Stromal cell of bone marrow (primary cell): ENCODE data around the gene CNTN3.

Experiments
- DNase-seq: peaks from one replicate; pipeline ENCODE4 v3.0.0-alpha.2; 2012; ENCODE audit warnings: low read depth

Gene CNTN3

DNA sequence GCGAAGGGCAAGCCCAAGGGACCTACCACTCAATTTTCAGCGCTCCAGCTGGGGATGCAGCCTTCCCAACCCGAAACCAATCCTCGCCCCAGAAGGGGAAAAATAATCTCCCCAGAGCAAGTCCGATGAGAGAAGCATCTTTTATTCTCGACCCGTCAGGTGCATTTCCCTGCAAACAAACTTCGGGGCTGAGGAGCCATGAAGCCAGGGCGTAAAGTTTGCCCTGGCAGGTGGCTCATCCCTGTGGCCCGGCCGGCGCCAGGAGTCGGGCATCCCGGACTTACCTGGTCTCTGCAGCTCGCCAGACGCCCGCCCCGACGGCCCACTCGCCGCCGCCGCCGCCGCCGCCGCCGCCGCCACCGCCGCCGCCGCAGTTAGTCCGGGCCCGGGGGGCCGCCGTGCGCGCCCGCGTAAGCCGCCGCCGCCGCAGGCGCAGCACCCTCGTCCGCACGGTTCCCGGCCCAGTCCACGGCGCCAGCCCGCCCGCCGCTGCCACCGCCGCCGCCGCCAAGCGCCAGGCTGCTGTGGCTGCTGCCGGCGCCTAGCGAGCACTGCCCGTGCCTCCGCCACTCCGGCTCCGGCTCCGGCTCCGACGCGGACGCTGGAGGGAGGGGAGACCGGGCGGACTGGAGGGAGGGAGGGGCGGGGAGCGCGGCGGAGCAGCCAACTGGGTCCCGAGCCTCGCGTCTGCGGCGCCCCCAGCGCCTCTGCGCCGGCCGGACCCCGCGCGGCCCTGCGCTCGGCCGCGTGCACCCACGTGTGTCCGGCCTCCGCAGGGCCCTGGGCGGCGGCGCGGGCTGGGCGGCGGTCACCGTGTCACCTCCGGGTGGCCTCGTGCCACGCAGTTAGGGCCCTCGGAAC lies at the start of gene CNTN3:
Gene CNTN3, minus strand, starts transcription at position 553 of the 861 bp plus-strand sequence. CDS start 93,547 bp downstream, outside the sequence.
- DNase-seq, result no peak

DNA sequence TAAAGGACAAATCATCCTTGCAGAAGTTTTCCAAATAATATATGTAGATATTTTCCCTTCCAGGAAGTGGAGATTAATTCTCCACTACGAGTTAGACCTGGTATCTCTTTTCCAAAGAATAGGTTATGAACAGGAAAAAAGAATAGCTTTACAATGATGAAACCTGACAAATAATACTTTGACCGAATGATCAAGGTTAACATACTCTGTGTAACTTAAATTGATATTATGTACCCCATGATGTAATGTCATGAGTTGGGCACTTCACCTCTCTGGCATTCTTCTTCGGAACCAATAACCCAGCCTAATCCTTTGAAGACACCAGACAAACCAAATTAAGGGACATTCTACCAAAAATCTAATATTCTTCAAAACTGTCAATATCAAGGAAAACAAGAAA lies 48.7 kb upstream of the CNTN3 start:
- no peak for DNase-seq

DNA sequence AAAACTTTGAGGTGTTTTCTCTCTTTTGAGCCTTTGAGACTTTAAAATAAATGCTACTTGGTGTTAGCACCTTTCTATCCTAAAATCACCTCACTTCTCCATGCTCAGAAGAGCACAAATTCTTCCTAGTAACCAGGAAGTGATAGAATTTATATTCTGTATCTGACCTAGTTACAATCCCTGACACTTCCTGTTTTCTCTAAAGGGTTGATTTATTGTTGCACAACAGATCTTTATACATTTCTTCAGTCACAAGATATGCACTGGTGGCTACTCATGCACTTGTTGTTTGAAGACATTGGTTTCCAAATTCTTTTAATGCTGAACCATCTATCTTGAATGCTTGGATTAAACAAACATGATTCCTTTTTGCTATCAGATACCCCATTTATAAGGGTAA lies 47.2 kb upstream of the CNTN3 start:
- DNase-seq, result no peak

DNA sequence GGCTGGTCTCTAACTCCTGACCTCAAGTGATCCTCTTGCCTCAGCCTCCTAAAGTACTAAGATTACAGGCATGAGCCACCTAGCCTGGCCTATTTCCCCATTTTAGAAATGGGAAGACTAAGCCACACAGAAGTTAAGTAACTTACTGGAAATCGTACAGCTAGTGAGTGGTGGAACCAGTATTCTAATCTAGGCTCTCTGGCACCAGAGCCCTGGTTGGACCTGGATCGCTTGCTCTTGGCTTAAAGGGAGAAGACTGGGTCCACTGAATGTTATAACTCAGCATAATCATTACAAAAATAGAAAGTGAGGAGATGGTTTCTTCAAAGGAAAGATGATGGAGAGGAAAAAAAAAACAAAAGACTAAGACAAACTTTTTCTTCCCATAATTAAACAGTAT lies 37.4 kb upstream of the CNTN3 start:
- no peak for DNase-seq

DNA sequence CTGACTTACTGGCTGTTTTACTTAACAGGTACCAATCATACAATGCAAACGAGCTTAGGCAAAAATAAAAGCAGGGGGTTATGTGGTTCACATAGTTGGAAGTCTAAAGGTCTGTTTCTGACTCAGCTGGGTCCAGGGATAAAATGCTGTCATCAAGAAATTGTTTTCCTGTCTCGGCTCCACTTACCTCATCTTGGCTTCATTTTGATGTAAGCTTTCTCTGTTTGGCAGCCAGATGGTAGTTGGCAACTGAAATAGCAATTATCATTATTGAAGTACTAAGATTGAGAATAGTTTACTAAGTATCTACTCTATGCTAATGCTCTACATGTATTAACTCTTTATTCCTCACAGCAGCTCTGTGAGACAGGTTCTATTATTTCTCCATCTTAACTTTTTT lies 36.8 kb upstream of the CNTN3 start:
- no peak for DNase-seq

DNA sequence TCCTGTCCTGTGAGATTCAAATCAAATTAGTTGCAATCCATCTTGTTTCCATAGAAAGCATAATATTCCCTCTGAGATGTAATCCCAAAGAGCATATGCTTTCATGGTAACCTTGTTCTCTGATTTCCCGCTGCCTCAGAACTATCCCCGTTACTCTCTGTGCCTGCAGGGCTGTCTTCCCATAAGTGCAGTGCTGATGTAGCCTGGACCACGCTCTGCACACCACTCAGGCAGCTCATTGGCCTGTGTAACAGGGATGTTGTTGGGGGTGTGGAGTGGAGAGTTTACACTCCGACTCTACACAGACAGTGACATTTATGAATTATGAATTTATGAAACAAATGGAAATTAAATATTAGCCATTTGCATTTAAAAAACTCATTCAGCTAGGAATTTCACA lies 33.6 kb upstream of the CNTN3 start:
- no peak for DNase-seq

DNA sequence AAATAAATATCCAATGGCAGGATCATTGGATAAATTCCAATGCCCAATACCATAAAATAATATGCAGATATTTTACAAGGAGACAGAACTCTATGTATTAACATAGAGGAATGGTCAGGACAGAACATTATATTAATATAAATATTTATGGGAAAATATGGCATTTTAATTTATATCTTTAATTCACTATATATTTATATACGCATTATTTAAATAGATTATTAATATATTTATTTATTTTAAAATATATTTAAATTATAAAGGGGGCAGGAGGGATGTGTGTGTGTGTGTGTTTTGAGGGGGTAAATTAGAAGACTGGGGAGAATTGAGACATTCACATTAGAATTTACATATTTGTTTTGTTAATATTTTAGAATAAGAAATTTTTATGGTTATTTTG lies 31.6 kb upstream of the CNTN3 start:
- DNase-seq, result no peak

DNA sequence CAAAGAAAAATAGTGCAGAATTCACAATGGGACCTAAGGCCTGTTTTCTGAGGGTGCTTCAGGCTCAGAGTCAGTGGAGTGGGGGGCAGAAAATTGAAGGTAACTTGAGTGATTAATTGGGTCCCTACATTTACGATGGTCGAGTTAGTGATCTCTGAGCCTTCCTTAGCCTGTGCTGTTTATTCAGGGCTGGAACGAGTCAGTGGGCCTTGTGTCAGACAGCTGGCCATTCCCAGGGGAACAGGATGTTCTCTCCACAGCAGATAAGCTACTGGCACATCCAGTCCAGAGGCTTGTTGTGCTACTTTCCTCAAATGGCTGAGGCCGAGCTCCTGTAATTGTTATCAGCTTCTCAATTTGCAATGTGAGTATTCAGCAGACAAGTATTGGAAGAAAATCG lies 29.2 kb upstream of the CNTN3 start:
- DNase-seq, result no peak

DNA sequence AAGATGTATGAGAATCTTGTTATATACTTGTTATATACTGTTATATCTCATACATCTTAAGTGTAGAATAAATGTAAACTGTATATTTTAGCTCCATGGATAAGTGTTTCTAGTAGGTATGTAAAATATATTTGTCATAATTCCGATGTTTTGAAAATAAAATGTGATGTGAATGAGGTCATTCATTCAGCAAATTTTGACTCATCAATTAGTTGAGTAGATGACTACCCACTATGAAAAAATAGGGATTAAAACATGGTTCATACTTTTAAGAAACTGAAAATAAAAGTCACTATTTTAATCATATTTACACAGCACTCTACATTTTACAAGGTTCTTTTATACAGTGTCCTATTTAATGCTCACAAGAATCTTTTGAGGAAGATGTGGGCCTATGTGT lies 28.4 kb upstream of the CNTN3 start:
- DNase-seq, result no peak

DNA sequence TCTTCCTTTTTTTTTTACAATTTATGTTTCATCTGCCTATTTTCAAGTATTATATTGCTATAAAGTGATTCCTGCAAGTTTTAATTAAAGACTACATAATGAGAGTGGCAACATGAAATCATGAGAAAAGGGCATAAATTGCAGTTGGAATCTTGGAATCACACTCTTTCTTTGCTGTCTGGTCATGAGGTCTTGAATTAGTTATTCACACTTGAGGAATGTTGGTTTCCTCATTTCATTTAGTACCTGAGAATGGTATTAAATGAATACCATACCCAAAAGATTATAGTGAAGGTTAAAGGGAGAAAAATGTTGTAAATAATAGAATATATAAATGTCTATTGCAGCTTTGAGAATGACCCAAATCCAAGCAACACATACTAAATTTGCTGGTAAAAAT lies 25.8 kb upstream of the CNTN3 start:
- DNase-seq, result no peak

DNA sequence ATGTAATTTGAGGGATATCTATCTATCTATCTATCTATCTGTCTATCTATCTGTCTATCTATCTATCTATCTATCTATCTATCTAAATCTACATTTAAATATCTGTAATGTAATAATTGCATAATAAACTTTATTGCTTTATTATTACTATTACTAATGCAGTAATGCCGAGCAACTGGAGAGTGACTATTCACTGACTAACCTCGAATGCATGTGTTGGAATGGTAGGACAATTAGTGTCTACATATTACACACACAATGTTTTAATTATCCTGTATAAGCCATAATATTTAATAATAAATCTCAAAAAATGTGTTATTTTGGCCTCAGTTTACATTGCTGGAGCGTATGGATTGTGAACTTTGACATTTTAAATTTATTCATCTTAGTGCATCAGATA lies 25.2 kb upstream of the CNTN3 start:
- DNase-seq, result no peak

DNA sequence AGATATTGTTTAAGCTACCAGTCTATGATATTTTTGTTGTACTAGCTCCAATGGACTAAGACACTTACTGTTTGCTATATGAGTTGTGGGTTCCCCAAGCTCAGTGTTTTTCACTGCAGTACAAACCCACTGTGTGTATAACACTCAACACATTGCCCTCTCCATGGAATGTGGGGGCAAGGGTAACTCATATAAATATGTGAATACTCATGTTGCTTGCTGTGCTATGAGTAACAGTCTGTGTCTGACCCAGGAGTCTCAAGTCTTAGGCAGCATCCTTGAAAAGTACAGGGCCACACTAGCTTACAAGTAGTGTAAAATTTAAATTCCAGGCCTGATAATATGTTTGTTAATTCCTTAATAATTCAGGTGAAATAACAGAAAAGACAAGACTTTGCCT lies 22.5 kb upstream of the CNTN3 start:
- DNase-seq, result no peak

DNA sequence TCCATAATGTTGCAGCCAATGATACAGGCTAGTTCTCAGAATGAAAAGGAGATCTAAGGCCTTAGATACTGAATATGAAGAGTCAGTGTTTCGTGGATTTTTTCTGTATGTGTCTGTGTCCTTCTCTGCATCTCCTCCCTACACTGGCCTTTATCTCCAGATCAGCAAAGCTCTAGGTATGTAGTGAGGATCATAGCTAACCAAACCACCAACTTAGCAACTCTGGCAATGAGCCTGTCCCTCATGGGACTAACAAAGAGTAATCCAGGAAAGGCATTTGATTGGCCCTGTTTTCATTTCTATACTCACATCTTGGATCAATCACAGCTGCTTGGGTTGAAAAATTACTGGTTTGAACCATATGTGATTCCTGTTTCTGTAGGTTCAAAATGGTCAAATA lies 18.6 kb upstream of the CNTN3 start:
- no peak for DNase-seq

DNA sequence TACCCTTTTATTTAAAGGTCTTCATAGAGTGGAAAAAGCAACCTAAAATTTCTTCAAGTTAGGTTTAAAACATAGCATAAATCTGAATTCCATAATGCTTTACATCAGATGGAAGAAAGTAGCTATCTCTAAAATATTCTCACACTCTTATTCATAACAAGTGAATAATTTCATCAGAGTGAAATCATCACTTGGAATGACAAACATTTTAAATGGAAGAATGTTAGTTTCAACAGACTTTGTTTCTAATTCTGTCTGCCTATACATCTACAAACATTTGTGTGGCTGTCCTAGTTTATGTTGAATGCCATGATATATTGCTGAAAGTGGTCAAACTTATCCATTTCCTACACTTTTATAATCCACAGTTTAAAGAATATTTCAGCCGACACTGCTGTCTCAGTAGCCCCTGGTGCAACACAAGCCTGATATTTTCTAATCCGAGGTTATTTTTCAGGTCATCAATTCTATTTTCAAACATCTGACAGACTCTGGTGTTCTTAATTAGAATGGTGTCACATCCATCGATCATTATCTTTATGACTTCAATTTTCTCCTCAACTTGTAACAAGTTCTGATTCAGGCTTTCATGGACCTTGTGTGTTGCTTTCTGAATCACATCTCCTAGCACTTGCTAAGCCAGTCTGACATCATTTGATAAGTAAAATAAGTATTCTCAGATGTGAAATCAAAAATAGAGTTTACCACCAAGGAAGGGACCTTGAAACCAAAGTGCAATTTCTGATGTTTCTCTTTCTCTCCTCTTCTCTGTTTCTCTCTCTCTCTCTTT lies 17.1 kb upstream of the CNTN3 start:
- DNase-seq, result no peak

DNA sequence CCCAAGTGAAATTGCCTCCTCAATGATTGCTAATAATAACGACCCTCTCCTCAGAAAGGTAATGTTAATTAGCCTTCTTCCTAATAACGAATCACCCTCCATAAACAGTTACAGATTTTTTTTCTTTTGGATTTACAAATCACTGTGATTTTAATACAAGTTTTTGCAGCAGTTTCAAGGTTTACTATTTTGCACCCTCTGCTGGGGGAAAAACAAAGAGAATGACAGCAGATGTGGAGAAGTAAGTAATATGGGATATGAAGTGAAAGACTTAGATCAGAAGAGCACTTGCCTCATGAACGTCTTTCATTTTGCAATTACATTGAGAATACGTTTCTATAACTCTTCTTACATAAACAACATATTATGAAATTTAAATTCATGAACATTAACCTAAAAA lies 16.1 kb upstream of the CNTN3 start:
- no peak for DNase-seq

DNA sequence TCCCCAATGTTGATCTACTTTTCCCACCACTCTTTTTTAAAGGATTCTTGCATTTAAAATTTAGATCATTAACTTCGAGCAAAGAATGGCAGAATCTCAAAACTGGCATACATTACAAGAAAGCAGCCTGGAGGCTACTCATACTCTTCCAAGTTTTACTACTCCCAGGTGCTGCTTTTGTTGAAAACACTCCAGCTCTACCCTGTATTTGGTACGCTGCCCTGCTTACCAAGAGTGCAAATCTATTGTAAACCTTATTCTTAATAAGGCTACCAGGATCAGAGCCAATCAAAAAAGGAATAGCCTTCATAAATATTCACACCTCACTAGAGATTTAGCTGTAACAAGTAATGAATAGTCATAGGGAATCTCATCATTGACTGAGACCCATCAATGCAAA lies 11.6 kb upstream of the CNTN3 start:
- DNase-seq, result no peak

DNA sequence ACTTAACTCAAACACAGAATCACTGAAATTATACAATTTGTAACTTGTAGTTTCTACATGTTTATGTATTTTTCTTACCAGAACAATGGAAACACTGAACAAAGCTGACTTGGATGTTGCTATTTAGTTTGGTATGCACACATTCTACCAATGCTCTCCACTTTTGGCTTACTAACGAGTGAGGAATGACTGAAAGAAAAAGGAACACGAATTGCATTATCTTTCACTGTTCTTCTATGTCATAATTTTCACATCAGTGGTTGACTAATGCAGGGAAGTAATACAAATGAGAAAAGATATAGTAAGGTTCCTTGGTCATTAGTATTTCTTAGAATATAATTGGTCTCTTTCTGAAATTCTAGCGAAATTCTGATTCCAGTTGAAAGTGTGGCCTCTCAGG lies 9.8 kb upstream of the CNTN3 start:
- DNase-seq, result no peak

DNA sequence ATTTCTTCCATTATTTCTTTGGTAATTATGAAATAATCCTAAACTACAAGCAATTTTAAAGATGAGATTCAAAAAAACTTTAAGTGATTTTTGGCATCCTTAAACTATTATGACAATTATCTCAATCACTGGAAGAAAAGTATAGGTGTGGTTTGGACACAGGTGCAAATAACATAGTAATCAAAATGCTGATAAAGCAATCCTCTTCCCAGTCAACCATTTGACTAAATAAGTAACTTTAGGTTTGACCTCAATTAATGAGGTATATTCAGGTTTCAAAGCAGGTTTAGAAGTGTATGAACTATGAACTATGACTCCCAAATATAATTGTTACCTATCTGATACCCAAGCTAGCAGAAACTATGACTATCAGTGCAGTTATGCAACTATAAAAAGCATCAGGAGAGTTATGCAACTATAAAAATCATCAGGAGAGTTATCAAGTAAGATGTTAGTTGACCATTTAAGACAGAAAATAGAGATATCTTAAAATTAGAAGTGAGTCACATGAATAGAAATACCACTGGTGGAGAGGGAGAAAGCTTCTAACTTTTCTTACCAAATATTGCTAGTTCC lies 8.9 kb upstream of the CNTN3 start:
- no peak for DNase-seq

DNA sequence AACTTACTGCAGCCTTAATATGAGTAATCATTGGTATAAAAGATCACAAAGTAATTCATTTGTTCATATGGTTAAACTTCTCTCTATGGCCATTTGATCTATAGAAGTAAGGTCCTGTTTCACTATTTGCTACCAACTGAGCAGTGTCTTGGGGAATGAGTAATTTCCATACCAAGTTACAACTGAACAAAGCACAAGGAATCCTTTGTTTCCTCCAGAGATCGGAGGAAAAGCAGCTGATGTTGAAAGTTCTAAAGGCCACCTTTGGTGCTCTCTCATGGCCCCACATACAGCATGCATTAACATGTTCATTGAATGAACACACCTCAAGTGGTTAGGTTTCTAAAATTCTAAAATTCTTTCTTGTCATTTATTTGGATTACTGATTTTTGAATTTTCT lies 7.1 kb upstream of the CNTN3 start:
- DNase-seq, result no peak

DNA sequence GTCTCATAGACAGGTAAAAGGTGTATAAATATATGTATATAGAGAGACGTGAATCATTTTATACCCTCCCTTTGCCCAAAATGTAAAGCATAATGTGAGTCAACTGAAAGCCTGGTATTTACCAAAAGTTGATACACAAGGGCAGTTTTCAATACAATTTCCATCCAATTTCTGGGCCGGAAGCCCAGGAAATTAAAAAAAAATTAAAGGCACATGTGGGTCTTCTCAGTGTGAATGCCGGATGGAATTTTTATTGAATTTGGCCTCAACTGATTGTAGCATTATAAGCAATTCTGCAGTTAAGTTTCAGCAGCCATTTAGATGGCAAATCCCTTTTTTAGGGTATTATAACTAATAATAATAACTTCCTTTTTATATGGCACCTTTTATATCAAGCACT lies 3.3 kb upstream of the CNTN3 start:
- DNase-seq, result no peak

DNA sequence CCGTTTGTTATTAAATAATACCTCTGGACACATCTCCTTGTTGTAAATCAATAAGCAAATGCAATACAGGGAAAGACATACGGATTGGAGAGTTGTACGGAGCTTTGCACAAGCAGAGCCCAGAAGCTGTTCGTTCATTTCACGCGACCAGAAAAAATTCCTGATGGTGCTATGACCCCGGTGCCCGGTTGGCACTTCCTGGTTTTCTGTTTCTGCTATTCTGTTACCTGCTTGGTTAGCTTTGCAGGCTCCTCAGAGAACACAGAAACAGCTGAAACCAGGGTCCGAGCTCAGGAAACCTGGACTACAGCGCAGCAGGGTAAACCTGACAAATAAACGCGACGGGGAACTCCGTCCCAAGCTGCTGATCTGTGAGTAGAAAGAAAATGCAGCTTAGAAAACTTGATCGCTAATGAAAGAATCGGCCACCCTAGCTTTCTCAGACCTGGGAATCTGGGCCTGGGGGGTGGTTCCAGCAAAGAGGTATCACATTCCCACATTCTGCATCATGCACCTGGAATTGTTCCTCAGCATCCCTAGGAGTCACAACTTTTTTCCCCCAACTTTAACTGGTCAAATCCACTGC lies 845 bp downstream of the CNTN3 start:
- no peak for DNase-seq

DNA sequence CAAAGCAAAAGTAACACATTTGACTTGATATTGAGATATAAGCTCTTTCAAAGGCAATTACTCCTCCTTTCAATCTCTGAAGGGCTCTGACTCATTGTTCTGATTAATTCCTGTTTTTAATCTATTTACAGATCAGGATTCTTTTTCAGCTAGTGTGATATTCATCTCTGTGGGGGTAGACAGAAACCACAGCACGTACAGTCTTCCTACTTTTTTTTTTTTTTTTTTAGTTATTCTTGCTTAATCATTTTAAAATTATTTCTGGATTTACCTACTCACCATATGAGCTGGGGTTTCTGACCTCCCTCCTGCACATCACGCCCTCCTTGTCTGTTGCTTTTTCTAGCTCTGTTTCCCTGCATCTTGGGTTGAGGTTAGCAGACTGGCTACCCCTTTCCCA lies 1.4 kb downstream of the CNTN3 start:
- DNase-seq, result no peak

DNA sequence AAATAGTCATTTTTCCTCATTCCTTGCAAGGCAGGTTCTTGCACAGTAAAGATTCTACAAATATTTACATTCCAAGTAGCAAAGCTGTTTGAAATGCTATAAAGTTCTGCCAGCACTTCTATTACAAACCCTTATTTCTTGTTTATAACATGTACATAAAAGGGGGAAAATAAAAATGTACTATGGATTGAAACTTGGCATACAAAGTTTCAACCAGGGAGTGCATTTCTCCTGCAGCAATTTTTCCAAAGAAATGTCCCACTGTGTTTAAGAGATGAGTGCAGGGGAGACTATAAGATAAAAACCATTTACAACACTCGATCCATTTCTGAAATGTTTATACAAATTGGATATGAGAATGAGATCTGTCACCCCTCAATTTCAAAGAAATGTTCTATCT lies 3.3 kb downstream of the CNTN3 start:
- no peak for DNase-seq
